B cell (primary cell): ENCODE results near the gene PTPRG. TPM values are rescaled to one million over a fixed set of nuclear protein-coding genes. Genes with fewer than 3 reads are reported as not detected.

Experiments used
- ATAC-seq: fragments of 200-7000 bp; cut with Tn5 transposase; one replicate; pipeline ENCODE4 v1.10.0; 2021; ENCODE audit warnings: low read depth, mild to moderate bottlenecking, moderate number of reproducible peaks, moderate library complexity
- CTCF ChIA-PET: fragments of 350-600 bp; sonication (Branson Sonifier 250); formaldehyde crosslinking; loops from one replicate; lab custom pipeline; 2021; ENCODE audit warnings: antibody characterized with exemption, inconsistent platforms; lab: Charles Lee
- POLR2A ChIA-PET: fragments of 350-600 bp; sonication (Branson Sonifier 250); formaldehyde crosslinking; loops from one replicate; lab custom pipeline; 2021; ENCODE audit warnings: antibody characterized with exemption; lab: Charles Lee
- DNase-seq: peaks from one replicate; pipeline ENCODE4 v3.0.0; 2013
- H2AFZ ChIP-seq: 2 replicates; pipeline ENCODE4 v1.6.1; 2012; ENCODE audit warnings: mild to moderate bottlenecking, low read depth, low read length; ENCODE audit not compliant: insufficient read depth, poor library complexity, severe bottlenecking
- H3K27ac ChIP-seq, 2 donors: 1 replicate in 1 of 2; 2 replicates in 1 of 2; pipeline ENCODE4 v1.5.1; 2012 to 2013; ENCODE audit warnings: low read length in 2 of 2, mild to moderate bottlenecking in 2 of 2, moderate library complexity in 1 of 2
- H3K27me3 ChIP-seq, 4 experiments: fragments of 200-600 bp in 1 of 4; sonication (generic) in 1 of 4; replicated peaks in 1 of 4; 1 replicate in 2 of 4; 2 replicates in 2 of 4; pipeline versions ENCODE4 v1.6.1 to v1.7.0; 2013 to 2016; ENCODE audit warnings: low read length in 3 of 4, mild to moderate bottlenecking in 2 of 4, mixed read lengths in 1 of 4, moderate library complexity in 1 of 4; ENCODE audit not compliant: insufficient read depth in 4 of 4, control insufficient read depth in 3 of 4; ENCODE audit errors: control extremely low read depth in 1 of 4
- H3K36me3 ChIP-seq, 2 experiments: replicated peaks in 1 of 2; 1 replicate in 1 of 2; 2 replicates in 1 of 2; pipeline versions ENCODE4 v1.6.1 to v1.7.1; 2013; ENCODE audit warnings: low read length in 1 of 2; ENCODE audit not compliant: insufficient read depth in 2 of 2, control insufficient read depth in 1 of 2; ENCODE audit errors: control extremely low read depth in 1 of 2, extremely low read depth in 1 of 2
- H3K4me1 ChIP-seq, 2 donors: fragments of 200-600 bp in 1 of 2; sonication (generic) in 1 of 2; 1 replicate in 1 of 2; 2 replicates in 1 of 2; pipeline versions ENCODE4 v1.5.1 to v1.6.1; 2013 to 2017; ENCODE audit warnings: low read length in 2 of 2; ENCODE audit not compliant: control insufficient read depth in 2 of 2, insufficient read depth in 2 of 2
- H3K4me2 ChIP-seq: replicated peaks from 2 replicates; pipeline ENCODE3; 2012; ENCODE audit warnings: mild to moderate bottlenecking, low read depth, low read length; ENCODE audit not compliant: poor library complexity, severe bottlenecking
- H3K4me3 ChIP-seq, 5 experiments: fragments of 200-600 bp in 1 of 5; sonication (generic) in 1 of 5; 1 replicate in 3 of 5; 2 replicates in 2 of 5; pipeline versions ENCODE4 v1.5.1 to v1.7.0; 2011 to 2016; ENCODE audit warnings: low read length in 4 of 5, mild to moderate bottlenecking in 4 of 5, low read depth in 2 of 5, control low read depth in 1 of 5, moderate library complexity in 1 of 5; ENCODE audit not compliant: insufficient read depth in 1 of 5; ENCODE audit errors: control extremely low read depth in 1 of 5, extremely low read depth in 1 of 5
- H3K79me2 ChIP-seq: fragments of 200-600 bp; sonication (generic); one replicate; pipeline ENCODE4 v1.6.0; 2016; ENCODE audit warnings: low read length; ENCODE audit not compliant: control insufficient read depth, insufficient read depth
- H3K9ac ChIP-seq: fragments of 200-600 bp; sonication (generic); 2 replicates; pipeline ENCODE4 v1.6.1; 2017; ENCODE audit warnings: mild to moderate bottlenecking, low read length, moderate library complexity
- H3K9me3 ChIP-seq, 3 donors: one replicate each; pipeline versions ENCODE4 v1.6.1 to v1.7.1; 2013; ENCODE audit warnings: low read length in 2 of 3; ENCODE audit not compliant: control insufficient read depth in 2 of 3, insufficient read depth in 1 of 3; ENCODE audit errors: control extremely low read depth in 1 of 3
- H4K20me1 ChIP-seq: 2 replicates; pipeline ENCODE4 v1.6.0; 2012; ENCODE audit warnings: mild to moderate bottlenecking, low read length; ENCODE audit not compliant: insufficient read depth, control insufficient read depth, poor library complexity, severe bottlenecking
- H3K27ac Mint-ChIP-seq: one replicate; pipeline ENCODE4 v1.8.0; 2021; ENCODE audit warnings: mixed read lengths
- H3K27me3 Mint-ChIP-seq: one replicate; pipeline ENCODE4 v1.8.0; 2021; ENCODE audit warnings: mixed read lengths
- H3K4me1 Mint-ChIP-seq: one replicate; pipeline ENCODE4 v1.8.0; 2021; ENCODE audit warnings: mixed read lengths
- H3K4me3 Mint-ChIP-seq: one replicate; pipeline ENCODE4 v1.8.0; 2021; ENCODE audit warnings: mixed read lengths
- H3K9me3 Mint-ChIP-seq: one replicate; pipeline ENCODE4 v1.8.0; 2022; ENCODE audit warnings: mixed read lengths; ENCODE audit not compliant: insufficient read depth
- CTCF ChIP-seq: fragments of 200-600 bp; IDR thresholded peaks from one replicate; pipeline ENCODE4 v1.8.0; 2022; ENCODE audit warnings: antibody characterized with exemption, mild to moderate bottlenecking
- EZH2 ChIP-seq: IDR thresholded peaks from 2 replicates; pipeline ENCODE4 v1.6.1; 2012; ENCODE audit warnings: borderline replicate concordance, low read depth, mild to moderate bottlenecking, moderate library complexity, low read length; ENCODE audit not compliant: insufficient read depth, poor library complexity, severe bottlenecking
- WGBS: methylation state at CpG from one replicate; pipeline ENCODE4 v1.1.5; 2013; ENCODE audit warnings: missing lambda C conversion rate; ENCODE audit not compliant: insufficient coverage; 5-methylcytosine and 5-hydroxymethylcytosine counted together
- intact Hi-C: fragments of 100-400 bp; cut with micrococcal nuclease; formaldehyde crosslinking; loops from one replicate; pipeline ENCODE4 v1.10.0; 2022
- polyA plus RNA-seq: library from polyadenylated mRNA; depleted of rRNA; stranded (reverse); fragments of >200 nt; gene quantifications from 2 replicates; pipeline ENCODE4 v1.2.3, GENCODE V29; 2012
- total RNA-seq, 2 donors: library from RNA; stranded (reverse); fragments of 120-200 nt in 1 of 2; gene quantifications; 1 replicate in 1 of 2; 2 replicates in 1 of 2; pipeline versions ENCODE4 v1.2.3 to v1.2.4, GENCODE V29; 2013 to 2022

The PTPRG gene
- total and polyA plus RNA-seq, 2 donors (not counting 1 experiment from before 2014, with no cell fraction given) = 0.12 to 1.3 TPM

- no peaks in the 10 kb centered on the region for H3K27me3 Mint-ChIP-seq
- TF ChIP-seq CTCF (no peak), EZH2 (no peak)
- no peaks in the 10 kb centered on the region for H3K9me3 Mint-ChIP-seq
Measured at GRCh38 chr3:61768284-61769037, 207.1 kb downstream of the PTPRG start.

GRCh38 chr3:61769266-61769990 lies 208.1 kb downstream of the PTPRG start:
- H3K4me2 ChIP-seq = no peak overlapping the region
- intact Hi-C loops = no loop called here
- no peak for TF ChIP-seq EZH2
- no peak for DNase-seq
- ATAC-seq = no peak
- no peak overlapping the region for H3K9ac ChIP-seq
- no peaks in the 10 kb centered on the region for H3K9me3 Mint-ChIP-seq
- POLR2A ChIA-PET = no interaction called here
- H4K20me1 ChIP-seq = no peaks in the 10 kb centered on the region
- H3K27ac ChIP-seq = no peak overlapping the region
- no peak overlapping the region for H3K27ac Mint-ChIP-seq
- no peaks in the 10 kb centered on the region for H3K27me3 Mint-ChIP-seq
- H3K4me3 Mint-ChIP-seq = no peak overlapping the region
- H3K79me2 ChIP-seq = no peaks in the 10 kb centered on the region
- no peak overlapping the region for H3K4me3 ChIP-seq
- H3K4me1 ChIP-seq = no peaks in the 10 kb centered on the region
- no peaks in the 10 kb centered on the region for H3K4me1 Mint-ChIP-seq
- WGBS = 90% methylated on average over 3 of the region's 7 CpGs
- no peak overlapping the region for H2AFZ ChIP-seq
- H3K36me3 ChIP-seq = no peaks in the 10 kb centered on the region
- peaks cover 0 to 4% (median 0%) of the 10 kb centered on the region in 3 donors for H3K9me3 ChIP-seq
- H3K27me3 ChIP-seq = no peaks in the 10 kb centered on the region
- CTCF ChIA-PET = no interaction called here

More at GRCh38 chr3:61768284-61769037, 207.1 kb downstream of the PTPRG start:
- H3K27ac Mint-ChIP-seq = no peak overlapping the region
- Histone ChIP-seq H3K27ac (no peak overlapping the region), H3K36me3 (no peaks in the 10 kb centered on the region), H3K27me3 (no peaks in the 10 kb centered on the region), H3K9ac (no peak overlapping the region), H3K9me3 (no peaks in the 10 kb centered on the region), H3K4me2 (no peak overlapping the region), H4K20me1 (no peaks in the 10 kb centered on the region), H3K4me3 (no peak overlapping the region), H2AFZ (no peak overlapping the region), H3K79me2 (no peaks in the 10 kb centered on the region), H3K4me1 (no peaks in the 10 kb centered on the region)
- H3K4me3 Mint-ChIP-seq = no peak overlapping the region
- no peak for ATAC-seq
- POLR2A ChIA-PET = no interaction called here
- 100% methylated on average over 1 of the region's 4 CpGs for WGBS
- DNase-seq = no peak
- CTCF ChIA-PET = no interaction called here
- H3K4me1 Mint-ChIP-seq = no peaks in the 10 kb centered on the region
- intact Hi-C loops = no loop called here
